Measurements from ENCODE around the gene MOBP. TPM values are rescaled to one million over a fixed set of nuclear protein-coding genes. Genes with fewer than 3 reads are reported as not detected.
"Not testable (repeated sequence)": the region's sequence is repeated elsewhere in the genome, so short reads cannot be mapped to it uniquely, and the experiment has no call there.

Gene MOBP
- total and polyA plus RNA-seq, 4 experiments from 2014 or later, result not detected

DNA sequence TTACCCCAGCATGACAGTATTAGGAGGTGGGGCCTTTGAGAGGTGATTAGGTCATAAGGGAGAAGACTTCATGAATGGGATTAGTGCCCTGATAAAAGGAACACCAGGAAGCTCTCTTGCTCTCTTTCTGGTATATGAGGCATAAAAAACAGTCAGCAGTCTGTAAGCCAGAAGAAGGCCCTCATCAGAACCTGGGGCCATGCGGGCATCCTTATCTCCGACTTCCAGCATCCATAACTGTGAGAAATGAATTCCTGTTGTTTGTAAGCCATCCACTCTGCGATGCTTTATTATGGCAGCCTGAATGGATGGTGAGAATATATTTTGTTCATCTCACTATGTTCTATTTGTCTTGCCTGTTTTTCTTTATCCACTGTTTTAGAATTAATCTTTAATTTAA lies 17.7 kb upstream of the MOBP start:
- ChIA-PET CTCF (ENCODE audit: partially characterized antibody) (interaction anchor here (0.7 to 5.3 kb wide), 3 partner anchors 8 to 42 kb away, joined by 3 to 48 read pairs (median 3); partner anchors contain the start of gene RPSA), POLR2A (ENCODE audit: partially characterized antibody) (no interaction called here)
- no peak overlapping the region for H3K4me3 Mint-ChIP-seq
- H3K36me3 ChIP-seq (ENCODE audit: insufficient read depth, low read length), result no peaks in the 10 kb centered on the region
- H3K27ac Mint-ChIP-seq, result no peak overlapping the region
- H3K27me3 Mint-ChIP-seq, result peaks cover 0 to 11% of the 10 kb centered on the region in 2 donors
- peaks cover 0 to 4% (median 0%) of the 10 kb centered on the region in 8 donors for H3K9me3 Mint-ChIP-seq
- H3K4me3 ChIP-seq (ENCODE audit: low read length in 2 of 2), result no peak overlapping the region
- peaks cover 0 to 4% (median under 1%) of the 10 kb centered on the region in 4 donors for H3K4me1 Mint-ChIP-seq
- intact Hi-C loops (cut with micrococcal nuclease), result no loop called here
- no peaks in the 10 kb centered on the region for H3K9me3 ChIP-seq (ENCODE audit: control insufficient read depth in 1 of 2, low read length in 2 of 2)
- DNase-seq, result no peak
- H3K36me3 Mint-ChIP-seq, result no peaks in the 10 kb centered on the region
- no peak overlapping the region for H3K27ac ChIP-seq (ENCODE audit: low read depth, low read length)
- H3K27me3 ChIP-seq (ENCODE audit: insufficient read depth, low read length), result no peaks in the 10 kb centered on the region
- no peaks in the 10 kb centered on the region for H3K4me1 ChIP-seq (ENCODE audit: insufficient read depth, low read length)

DNA sequence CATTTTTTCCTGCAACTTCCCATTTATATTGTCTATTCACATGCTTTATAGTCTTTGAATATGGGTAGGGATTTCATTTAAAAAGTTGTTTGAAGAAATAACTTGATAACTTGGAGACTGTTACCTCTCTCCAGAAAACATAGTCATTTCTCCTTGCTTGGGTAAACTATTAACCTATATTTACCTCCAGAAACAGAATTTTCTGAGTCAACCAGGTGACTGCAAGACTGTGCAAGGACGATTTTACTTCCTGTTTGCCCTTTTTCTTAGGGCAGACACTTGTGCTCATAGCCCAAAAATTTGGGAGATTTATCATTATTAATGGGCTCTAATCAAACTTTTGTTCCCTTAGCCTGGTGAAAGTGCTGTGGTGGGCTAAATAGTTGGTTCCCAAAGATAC lies 14.3 kb upstream of the MOBP start:
- no peaks in the 10 kb centered on the region for H3K9me3 ChIP-seq (ENCODE audit: control insufficient read depth in 1 of 2, low read length in 2 of 2)
- POLR2A ChIA-PET (ENCODE audit: partially characterized antibody), result no interaction called here
- no peak overlapping the region for H3K27ac Mint-ChIP-seq
- no peak overlapping the region for H3K27ac ChIP-seq (ENCODE audit: low read depth, low read length)
- peaks cover 0 to 4% (median 0%) of the 10 kb centered on the region in 8 donors for H3K9me3 Mint-ChIP-seq
- no peaks in the 10 kb centered on the region for H3K4me1 ChIP-seq (ENCODE audit: insufficient read depth, low read length)
- no peak for DNase-seq
- H3K36me3 ChIP-seq (ENCODE audit: insufficient read depth, low read length), result no peaks in the 10 kb centered on the region
- no peaks in the 10 kb centered on the region for H3K36me3 Mint-ChIP-seq
- H3K4me1 Mint-ChIP-seq, result no peaks in the 10 kb centered on the region
- intact Hi-C loops (cut with micrococcal nuclease), result no loop called here
- CTCF ChIA-PET (ENCODE audit: partially characterized antibody), result interaction anchor here (1.0 kb wide), 1 partner anchor 10 kb away, joined by 3 read pairs; no protein-coding TSS in a partner anchor
- peaks cover 9 to 29% of the 10 kb centered on the region in 2 donors for H3K27me3 Mint-ChIP-seq
- no peaks in the 10 kb centered on the region for H3K27me3 ChIP-seq (ENCODE audit: insufficient read depth, low read length)
- H3K4me3 ChIP-seq (ENCODE audit: low read length in 2 of 2), result no peak overlapping the region
- no peak overlapping the region for H3K4me3 Mint-ChIP-seq

DNA sequence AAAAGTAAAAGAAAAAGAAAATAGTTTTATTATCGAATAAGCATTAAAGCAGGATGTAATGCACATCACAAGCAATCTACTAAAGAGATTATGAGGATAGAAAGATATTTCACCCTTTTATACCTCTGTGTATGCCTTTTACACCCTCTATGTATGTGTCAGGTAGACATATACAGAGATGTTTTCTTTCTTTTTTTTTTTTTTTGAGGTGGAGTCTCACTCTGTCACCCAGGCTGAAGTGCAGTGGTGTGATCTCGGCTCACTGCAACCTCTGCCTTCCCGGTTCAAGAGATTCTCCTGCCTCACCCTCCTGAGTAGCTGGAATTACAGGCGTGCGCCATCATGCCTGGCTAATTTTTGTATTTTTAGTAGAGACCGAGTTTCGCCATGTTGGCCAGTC lies 13.6 kb upstream of the MOBP start:
- H3K9me3 Mint-ChIP-seq; intact Hi-C loops (cut with micrococcal nuclease); H3K27ac Mint-ChIP-seq; H3K4me1 Mint-ChIP-seq; H3K27me3 ChIP-seq (ENCODE audit: insufficient read depth, low read length); H3K36me3 Mint-ChIP-seq; H3K27ac ChIP-seq (ENCODE audit: low read depth, low read length); H3K4me1 ChIP-seq (ENCODE audit: insufficient read depth, low read length); H3K9me3 ChIP-seq (ENCODE audit: control insufficient read depth in 1 of 2, low read length in 2 of 2); POLR2A ChIA-PET (ENCODE audit: partially characterized antibody); DNase-seq; H3K36me3 ChIP-seq (ENCODE audit: insufficient read depth, low read length); H3K4me3 ChIP-seq (ENCODE audit: low read length in 2 of 2); H3K4me3 Mint-ChIP-seq: not testable (repeated sequence)
- peaks cover 11 to 29% of the 10 kb centered on the region in 2 donors for H3K27me3 Mint-ChIP-seq
- CTCF ChIA-PET (ENCODE audit: partially characterized antibody), result interaction anchor here (1.0 to 1.4 kb wide), 2 partner anchors 8 to 11 kb away, joined by 3 read pairs; no protein-coding TSS in a partner anchor

DNA sequence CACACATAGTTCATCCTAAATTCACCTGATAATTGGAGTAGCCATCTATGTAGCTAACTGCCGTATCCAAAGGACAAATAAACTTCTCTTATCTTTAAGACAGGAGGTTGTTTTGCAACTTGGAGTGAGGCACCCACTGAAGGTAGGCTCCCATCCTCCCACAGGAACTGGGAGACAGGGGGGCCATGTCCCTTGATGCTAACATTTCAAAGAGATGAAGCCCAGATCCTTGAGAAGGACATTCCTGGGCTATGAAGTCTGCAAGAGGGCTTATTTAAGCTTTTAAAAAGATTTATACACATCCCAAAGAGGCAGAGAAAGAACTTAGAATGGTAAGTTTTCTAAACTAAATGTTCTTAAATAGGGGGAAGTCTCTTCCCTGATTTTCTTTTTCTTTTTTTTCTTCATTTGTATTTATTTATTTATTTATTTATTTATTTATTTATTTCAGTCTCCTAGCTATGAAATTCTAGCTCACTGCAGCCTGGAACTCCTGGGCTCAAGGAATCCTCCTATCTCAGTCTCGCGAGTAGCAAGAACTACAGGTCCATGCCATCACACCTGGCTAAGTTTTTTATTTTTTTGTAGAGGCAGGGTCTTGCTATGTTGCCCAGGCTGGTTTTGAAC lies 12.8 kb upstream of the MOBP start:
- Histone ChIP-seq H3K4me1 (ENCODE audit: insufficient read depth, low read length) (no peaks in the 10 kb centered on the region), H3K4me3 (ENCODE audit: low read length in 2 of 2) (no peak overlapping the region), H3K27me3 (ENCODE audit: insufficient read depth, low read length) (no peaks in the 10 kb centered on the region), H3K36me3 (ENCODE audit: insufficient read depth, low read length) (no peaks in the 10 kb centered on the region), H3K27ac (ENCODE audit: low read depth, low read length) (no peak overlapping the region), H3K9me3 (ENCODE audit: control insufficient read depth in 1 of 2, low read length in 2 of 2) (no peaks in the 10 kb centered on the region)
- Mint-ChIP-seq H3K27ac (no peak overlapping the region), H3K4me1 (no peaks in the 10 kb centered on the region), H3K9me3 (peaks cover 0 to 2% (median 0%) of the 10 kb centered on the region in 8 donors), H3K27me3 (peaks cover 11 to 29% of the 10 kb centered on the region in 2 donors), H3K36me3 (no peaks in the 10 kb centered on the region), H3K4me3 (no peak overlapping the region)
- POLR2A ChIA-PET (ENCODE audit: partially characterized antibody), result no interaction called here
- intact Hi-C loops (cut with micrococcal nuclease), result no loop called here
- no peak for DNase-seq
- CTCF ChIA-PET (ENCODE audit: partially characterized antibody), result interaction anchor here (1.4 kb wide), 1 partner anchor 9 kb away, joined by 3 read pairs; no protein-coding TSS in a partner anchor

DNA sequence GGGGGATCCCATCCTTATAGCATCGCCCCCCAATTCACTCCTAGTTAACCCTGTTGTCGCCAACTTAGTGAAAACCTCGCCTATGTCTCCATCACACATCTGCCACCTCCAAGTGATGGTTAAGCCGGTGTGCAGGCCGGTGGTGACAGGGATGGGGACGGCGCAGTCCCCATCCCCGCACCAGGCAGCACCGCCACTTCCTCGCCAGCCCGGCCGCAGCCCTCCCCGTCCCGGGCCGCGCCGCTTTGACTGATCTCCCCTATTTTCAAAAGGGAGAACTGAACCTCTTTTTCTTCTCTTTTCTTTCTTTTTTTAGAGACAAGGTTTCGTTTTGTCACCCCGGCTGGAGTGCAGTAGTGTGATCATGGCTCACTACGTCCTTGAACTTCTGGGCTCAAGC lies 11.3 kb upstream of the MOBP start:
- Mint-ChIP-seq H3K4me1 (no peaks in the 10 kb centered on the region), H3K9me3 (no peaks in the 10 kb centered on the region), H3K4me3 (no peak overlapping the region)

DNA sequence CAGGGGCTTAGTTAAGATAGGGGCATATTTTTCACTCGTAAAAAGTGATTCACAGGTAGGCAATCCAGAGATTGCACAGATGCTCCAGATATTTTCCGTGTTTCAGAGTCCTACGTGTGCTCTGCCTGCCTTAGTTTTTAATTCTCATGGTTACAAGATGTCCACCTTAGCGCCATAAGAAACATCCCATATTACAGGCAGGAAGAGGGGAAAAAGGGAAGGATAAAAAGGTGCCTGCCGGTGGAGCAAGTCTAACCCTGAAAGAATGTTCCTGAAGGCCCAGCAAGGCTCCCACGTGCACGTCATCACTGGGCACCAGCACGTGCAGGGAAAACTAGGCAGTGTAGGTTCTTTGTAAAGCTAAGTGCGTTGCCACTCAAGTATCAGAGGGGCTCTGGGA lies 10.1 kb upstream of the MOBP start:
- no peaks in the 10 kb centered on the region for H3K9me3 ChIP-seq (ENCODE audit: control insufficient read depth in 1 of 2, low read length in 2 of 2)
- ChIA-PET CTCF (ENCODE audit: partially characterized antibody) (interaction anchor here (1.7 kb wide), 1 partner anchor 10 kb away, joined by 11 read pairs; no protein-coding TSS in a partner anchor), POLR2A (ENCODE audit: partially characterized antibody) (no interaction called here)
- no peak overlapping the region for H3K27ac ChIP-seq (ENCODE audit: low read depth, low read length)
- Mint-ChIP-seq H3K4me3 (no peak overlapping the region), H3K27me3 (peaks cover 12 to 30% of the 10 kb centered on the region in 2 donors), H3K27ac (no peak overlapping the region), H3K4me1 (no peaks in the 10 kb centered on the region), H3K36me3 (no peaks in the 10 kb centered on the region), H3K9me3 (no peaks in the 10 kb centered on the region)
- intact Hi-C loops (cut with micrococcal nuclease), result no loop called here
- no peaks in the 10 kb centered on the region for H3K27me3 ChIP-seq (ENCODE audit: insufficient read depth, low read length)
- no peak overlapping the region for H3K4me3 ChIP-seq (ENCODE audit: low read length in 2 of 2)
- H3K36me3 ChIP-seq (ENCODE audit: insufficient read depth, low read length), result no peaks in the 10 kb centered on the region
- H3K4me1 ChIP-seq (ENCODE audit: insufficient read depth, low read length), result no peaks in the 10 kb centered on the region
- no peak for DNase-seq

More for the DNA sequence above, 11.3 kb upstream of the MOBP start:
- H3K36me3 Mint-ChIP-seq, result no peaks in the 10 kb centered on the region
- H3K27ac Mint-ChIP-seq, result no peak overlapping the region
- peaks cover 12 to 30% of the 10 kb centered on the region in 2 donors for H3K27me3 Mint-ChIP-seq
- Histone ChIP-seq H3K27ac (ENCODE audit: low read depth, low read length) (no peak overlapping the region), H3K4me1 (ENCODE audit: insufficient read depth, low read length) (no peaks in the 10 kb centered on the region), H3K9me3 (ENCODE audit: control insufficient read depth in 1 of 2, low read length in 2 of 2) (no peaks in the 10 kb centered on the region), H3K4me3 (ENCODE audit: low read length in 2 of 2) (no peak overlapping the region), H3K27me3 (ENCODE audit: insufficient read depth, low read length) (no peaks in the 10 kb centered on the region), H3K36me3 (ENCODE audit: insufficient read depth, low read length) (no peaks in the 10 kb centered on the region)
- ChIA-PET CTCF (ENCODE audit: partially characterized antibody) (no interaction called here), POLR2A (ENCODE audit: partially characterized antibody) (no interaction called here)
- no peak for DNase-seq
- intact Hi-C loops (cut with micrococcal nuclease), result no loop called here

DNA sequence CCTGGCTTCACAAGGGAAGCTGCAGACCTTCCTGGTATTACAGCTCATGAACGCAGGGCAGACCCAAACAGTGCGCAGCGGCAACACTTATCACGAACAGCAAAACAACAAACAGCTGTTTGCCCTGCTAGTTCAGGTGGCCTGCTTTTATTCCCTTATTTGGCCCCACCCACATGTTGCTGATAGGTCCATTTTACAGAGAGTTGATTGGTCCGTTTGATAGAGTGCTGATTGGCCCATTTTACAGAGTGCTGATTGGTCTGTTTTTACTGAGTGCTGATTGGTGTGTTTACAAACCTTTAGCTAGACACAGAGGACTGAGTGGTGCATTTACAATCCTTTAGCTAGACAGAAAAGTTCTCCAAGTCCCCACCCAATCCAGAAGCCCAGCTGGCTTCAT lies 8.9 kb upstream of the MOBP start:
- H3K36me3 Mint-ChIP-seq; H3K4me3 ChIP-seq (ENCODE audit: low read length in 2 of 2); POLR2A ChIA-PET (ENCODE audit: partially characterized antibody); intact Hi-C loops (cut with micrococcal nuclease); H3K36me3 ChIP-seq (ENCODE audit: insufficient read depth, low read length); H3K27me3 ChIP-seq (ENCODE audit: insufficient read depth, low read length); H3K4me1 Mint-ChIP-seq; H3K4me3 Mint-ChIP-seq; H3K27ac Mint-ChIP-seq; H3K9me3 ChIP-seq (ENCODE audit: control insufficient read depth in 1 of 2, low read length in 2 of 2); DNase-seq; H3K9me3 Mint-ChIP-seq; H3K27ac ChIP-seq (ENCODE audit: low read depth, low read length); H3K4me1 ChIP-seq (ENCODE audit: insufficient read depth, low read length): not testable (repeated sequence)
- peaks cover 12 to 25% of the 10 kb centered on the region in 2 donors for H3K27me3 Mint-ChIP-seq
- CTCF ChIA-PET (ENCODE audit: partially characterized antibody), result interaction anchor here (1.2 to 1.7 kb wide), 2 partner anchors 10 to 11 kb away, joined by 3 to 11 read pairs; no protein-coding TSS in a partner anchor
